HG02610 (cell line): ENCODE measurements around the gene SNX1.

Source experiments
- ATAC-seq: cut with Tn5 transposase; IDR thresholded peaks from one replicate; pipeline ENCODE4 v1.9.1; 2021; ENCODE audit warnings: mild to moderate bottlenecking, moderate library complexity; ENCODE audit not compliant: unreplicated experiment

The SNX1 gene

DNA sequence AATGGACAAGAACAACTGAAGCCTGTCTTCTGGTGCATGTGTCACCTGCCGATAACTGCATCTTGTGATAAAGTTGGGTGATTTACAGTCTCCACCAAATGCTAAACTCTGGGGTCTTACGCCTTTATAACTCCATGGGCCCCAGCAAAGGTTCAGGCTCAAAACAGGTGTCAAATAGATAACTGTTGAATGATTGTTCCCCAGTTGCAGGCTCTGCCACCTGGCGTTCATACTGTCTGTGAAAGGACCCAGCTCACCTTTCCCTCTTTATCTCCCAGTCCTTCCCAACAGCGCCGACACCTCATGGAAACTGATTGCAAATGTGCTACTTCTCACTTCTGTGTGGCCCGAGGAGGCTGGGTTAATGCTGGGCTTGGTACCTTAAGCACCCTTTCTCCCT, 47.5 kb downstream of the SNX1 start:
- no peak for ATAC-seq

DNA sequence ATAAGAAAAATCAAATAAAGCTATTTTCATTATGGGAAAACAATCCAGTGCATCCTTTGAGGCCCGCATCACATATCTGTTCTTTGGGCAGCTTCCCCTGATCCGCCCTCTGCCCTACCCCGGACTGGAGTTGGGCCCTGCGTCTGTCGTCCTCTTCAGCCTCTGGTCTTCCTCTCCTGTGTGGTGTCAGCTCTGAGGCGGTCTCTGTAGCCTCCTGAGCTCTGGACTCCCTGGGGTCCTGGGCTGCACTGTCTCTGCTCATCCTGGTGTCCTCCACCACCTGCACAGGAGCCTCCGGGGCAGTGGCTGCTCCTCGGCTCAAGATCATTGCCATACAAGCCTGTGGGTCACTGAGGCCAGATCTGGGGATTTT, 48.4 kb downstream of the SNX1 start:
- no peak for ATAC-seq

- ATAC-seq, result peak; percentile 72
Measured at GRCh38 chr15:64144565-64145281, 48.9 kb downstream of the SNX1 start.

- no peak for ATAC-seq
Measured at GRCh38 chr15:64146041-64146440, 50.3 kb downstream of the SNX1 start.

- ATAC-seq, result no peak
Measured at GRCh38 chr15:64146520-64146884, 50.7 kb downstream of the SNX1 start.

GRCh38 chr15:64146885-64147681, 51.3 kb downstream of the SNX1 start:
- ATAC-seq, result no peak

DNA sequence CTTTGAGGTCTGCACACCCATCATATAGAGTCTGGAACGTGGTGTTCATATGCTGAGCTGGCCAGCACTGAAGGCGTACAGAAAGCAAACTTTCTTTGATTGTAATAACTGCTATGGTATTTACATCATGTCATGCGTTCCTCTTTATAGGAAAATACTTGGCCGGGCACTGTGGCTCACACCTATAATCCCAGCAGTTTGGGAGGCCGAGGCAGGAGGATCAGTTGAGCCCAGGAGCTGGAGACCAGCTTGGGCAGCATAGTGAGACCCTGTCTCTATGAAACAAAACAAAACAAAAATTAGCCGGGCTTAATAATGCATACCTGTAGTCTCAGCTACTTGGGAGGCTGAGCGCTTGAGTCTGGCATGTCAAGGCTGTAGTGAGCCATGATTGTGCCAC, 52.4 kb downstream of the SNX1 start:
- no peak for ATAC-seq

DNA sequence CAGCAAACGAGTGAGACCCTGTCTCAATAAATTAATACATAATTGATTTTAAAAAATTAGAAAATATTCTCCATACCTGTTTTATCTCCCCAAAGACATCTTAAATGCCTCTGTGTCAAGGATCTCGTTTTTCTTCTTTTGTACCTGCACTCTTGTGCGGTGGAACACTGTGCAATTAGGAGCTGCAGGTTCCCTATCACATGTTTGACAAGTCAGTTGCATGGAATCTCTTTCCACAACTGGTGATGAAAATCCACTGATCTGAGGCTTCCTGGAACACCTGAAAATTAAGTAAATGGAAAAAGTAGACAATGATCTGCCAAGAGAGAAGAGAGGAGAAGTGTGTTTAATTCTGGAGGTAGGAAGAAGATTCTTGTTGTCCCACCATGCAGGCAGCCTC, 52.8 kb downstream of the SNX1 start:
- ATAC-seq, result no peak

- ATAC-seq, result no peak
Measured at GRCh38 chr15:64149424-64149823, 53.6 kb downstream of the SNX1 start.

DNA sequence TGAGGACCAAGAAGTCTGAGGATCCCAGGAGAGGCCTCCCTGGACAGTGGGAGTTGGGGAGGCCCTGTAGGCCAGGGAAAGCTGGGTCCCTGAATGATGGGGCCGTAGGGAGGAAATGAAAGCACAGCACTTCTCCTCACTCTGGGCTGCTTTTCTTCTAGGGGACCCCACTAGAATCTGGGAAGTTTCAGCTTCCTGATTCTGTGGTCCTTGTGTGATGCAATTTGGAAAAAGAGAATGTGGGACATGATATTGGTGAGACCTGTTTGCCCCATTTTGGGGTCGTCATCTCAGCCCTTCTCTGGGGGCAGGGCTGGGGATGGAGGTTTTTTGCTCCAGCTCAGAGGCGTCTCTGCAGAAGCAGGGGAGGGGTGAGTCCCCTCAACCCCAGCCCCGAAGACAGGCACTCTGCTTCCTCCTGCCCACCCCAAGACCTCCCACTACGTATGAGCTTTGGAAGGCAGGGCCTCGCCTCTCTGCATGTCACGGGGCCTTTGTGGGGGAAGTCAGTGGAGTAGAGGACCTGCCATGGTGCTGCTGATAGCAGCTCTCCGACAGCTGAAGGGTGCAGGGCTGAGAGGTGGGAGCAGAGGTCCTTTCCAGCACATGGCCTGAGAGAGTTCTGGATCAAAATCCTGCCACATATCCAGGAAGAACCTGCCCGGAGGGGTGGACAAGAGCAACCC, 54.3 kb downstream of the SNX1 start:
- no peak for ATAC-seq

DNA sequence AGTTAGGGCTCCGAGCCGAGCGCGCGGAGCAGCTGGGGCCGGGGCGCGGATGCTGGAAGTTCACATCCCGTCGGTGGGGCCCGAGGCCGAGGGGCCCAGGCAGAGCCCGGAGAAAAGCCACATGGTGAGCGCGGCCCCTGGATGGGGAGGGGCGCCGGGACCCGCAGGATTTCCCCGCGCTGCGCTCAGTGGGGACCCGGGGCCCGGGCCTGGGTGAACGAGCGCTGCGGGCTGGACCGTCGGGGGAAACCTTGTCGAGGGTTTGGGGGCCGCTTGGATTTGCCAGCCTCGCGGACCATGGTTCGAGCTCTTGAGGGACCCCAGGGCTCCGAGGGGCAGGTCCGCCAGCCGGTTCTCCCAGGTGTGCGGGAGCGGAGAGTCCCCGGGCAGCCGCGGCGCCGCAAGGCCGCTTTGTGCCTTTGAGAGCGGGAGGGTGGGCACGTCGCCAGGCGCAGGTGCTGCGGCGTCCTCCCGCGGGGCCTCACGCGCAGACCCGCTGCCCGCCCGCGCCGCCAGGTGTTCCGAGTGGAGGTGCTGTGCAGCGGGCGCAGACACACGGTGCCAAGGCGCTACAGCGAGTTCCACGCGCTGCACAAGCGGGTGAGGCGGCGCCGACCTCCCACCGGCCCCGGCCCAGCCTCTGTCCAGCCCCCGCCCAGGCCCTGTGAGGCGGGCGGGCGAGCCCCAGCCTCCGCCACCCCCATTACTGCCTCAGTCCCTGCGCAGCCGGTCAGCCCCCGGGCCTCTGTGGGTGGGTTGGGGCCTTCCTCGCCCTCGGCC, 56.1 kb downstream of the SNX1 start, which contains the start of gene SNX22:
SNX22 (plus strand) TSS at position 5 of the 780 bp plus-strand sequence; CDS start at position 50, 45 bp downstream.
- ATAC-seq, result peak; percentile 4

- ATAC-seq, result no peak
Measured at GRCh38 chr15:64152507-64153387, 57.0 kb downstream of the SNX1 start.

DNA sequence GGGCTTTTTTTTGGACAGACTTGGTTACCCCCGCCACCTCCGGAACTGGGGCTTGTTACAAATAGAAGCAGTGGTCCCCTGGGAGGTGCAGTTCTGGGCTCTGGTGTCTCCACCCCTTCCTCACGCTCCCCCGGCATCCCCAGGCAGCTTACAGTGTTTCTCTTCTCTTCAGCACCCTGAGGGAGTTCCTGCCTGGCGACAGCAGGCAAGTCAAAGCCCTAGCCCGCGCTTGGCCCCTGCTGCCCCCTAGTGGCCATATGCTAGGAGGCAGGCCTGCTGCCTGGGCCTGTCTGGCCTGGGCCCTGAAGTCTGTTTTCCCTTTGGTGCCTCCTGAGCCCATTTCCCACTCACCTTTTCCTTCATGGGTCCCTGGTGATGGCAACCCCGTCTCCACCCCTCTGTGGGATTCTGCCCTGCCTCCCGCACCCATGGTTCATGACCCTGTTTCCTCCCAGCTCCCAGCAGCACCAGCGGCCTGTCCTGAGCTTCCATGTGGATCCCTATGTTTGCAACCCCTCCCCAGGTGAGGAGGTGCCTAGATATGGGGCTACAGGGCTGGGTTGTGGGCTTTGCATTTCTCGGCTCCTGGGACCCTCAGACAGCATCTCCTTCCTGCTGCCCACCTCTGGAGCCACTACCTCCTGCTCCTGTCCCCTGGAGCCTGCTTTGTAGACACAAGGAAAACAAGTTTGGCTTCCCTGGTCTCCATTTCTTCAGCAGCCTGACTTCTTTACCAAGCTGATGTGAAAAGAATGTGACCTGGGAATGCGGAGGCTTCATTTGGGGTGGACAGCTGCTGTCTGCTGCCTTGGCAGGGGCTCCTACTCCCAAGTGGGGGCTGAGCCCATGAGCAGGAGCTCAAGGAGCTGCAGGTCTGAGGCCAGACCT, 57.9 kb downstream of the SNX1 start:
- peak; percentile 57 for ATAC-seq

GRCh38 chr15:64155802-64156651, 60.2 kb downstream of the SNX1 start:
- no peak for ATAC-seq

GRCh38 chr15:64156652-64157331, 61.0 kb downstream of the SNX1 start:
- ATAC-seq, result no peak

DNA sequence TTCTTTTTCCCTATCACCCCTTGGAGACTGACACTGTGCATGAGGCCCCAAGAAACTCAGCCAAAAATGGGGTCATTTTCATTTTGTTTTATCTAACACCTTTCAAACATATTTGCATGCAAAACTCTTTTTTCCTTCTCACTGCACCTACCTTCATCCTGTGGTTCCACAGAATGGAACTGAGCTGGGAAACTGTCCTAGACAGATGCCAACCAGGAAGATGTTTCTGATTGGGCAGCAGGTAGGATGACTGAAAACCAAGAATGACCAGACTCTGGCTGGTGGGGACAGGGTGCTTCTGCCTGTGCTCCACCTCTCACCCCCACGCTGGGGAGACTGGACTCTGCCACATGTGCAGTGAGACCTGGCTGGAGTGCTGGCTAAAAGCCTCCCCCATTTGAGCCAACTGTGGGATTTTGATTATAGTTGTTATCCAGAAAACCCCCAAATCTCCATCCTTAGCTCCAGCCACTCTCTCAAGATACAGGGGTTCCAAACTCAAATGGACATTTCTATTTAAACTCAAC, 61.9 kb downstream of the SNX1 start:
- ATAC-seq, result no peak

DNA sequence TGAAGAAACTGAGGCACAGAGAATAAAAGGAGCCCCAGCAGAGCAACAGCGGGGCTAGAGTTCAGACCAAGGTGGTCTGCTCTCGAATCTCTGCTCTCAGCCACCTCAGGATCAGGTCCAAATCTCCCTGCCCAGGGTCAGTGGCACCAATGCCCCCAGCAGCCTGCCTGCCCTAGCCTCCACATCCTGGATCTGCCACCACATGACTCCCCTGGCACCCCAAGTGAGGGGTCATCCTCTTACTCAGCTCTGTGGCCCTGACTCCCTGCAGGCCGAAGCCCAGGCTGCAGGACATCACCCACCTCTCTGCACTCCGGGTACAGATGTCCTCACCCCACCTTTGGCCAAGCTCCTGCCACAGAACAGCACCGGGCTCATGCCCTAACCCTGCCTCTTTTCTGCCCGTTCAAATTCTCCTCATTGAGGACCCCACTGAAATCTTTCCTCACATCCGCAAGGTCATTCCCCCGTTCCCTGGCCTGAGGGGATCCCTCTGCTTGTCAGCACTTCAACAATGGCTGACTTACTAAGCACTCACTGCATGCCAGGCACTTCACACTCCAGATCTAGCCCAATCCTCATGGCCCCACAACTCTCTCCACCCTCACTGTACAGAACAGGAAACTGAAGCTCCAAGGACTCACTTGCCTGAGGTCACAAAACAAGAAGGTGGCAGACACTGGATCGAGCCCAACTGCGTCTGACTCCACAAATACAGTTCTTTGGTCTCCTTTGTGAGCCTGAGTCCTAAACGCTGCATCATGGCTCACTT, 62.8 kb downstream of the SNX1 start:
- no peak for ATAC-seq
